Vagina (tissue), 2 donors: Measurements from ENCODE around the gene FUT1.

Source experiments
- POLR2A ChIP-seq, 2 donors: fragments of 450-650 bp; IDR thresholded peaks; one replicate each; pipeline ENCODE4 v1.6.1; 2017; ENCODE audit warnings: antibody characterized with exemption in 2 of 2, mild to moderate bottlenecking in 2 of 2, moderate library complexity in 2 of 2
- POLR2AphosphoS5 ChIP-seq, 2 donors: sonication (generic); formaldehyde crosslinking; IDR thresholded peaks; one replicate each; pipeline ENCODE4 v1.9.0; 2017; ENCODE audit warnings: antibody characterized with exemption in 2 of 2, mild to moderate bottlenecking in 2 of 2, low read depth in 1 of 2; ENCODE audit not compliant: insufficient read depth in 1 of 2
- TF ChIP-seq, protein P1 (sequence below), 3 experiments: fragments of 450-650 bp in 2 of 3; fragments of 200-600 bp in 1 of 3; sonication (generic) in 1 of 3; IDR thresholded peaks; one replicate each; pipeline ENCODE4 v1.5.1; 2017 to 2019; ENCODE audit warnings: antibody characterized with exemption in 3 of 3, mild to moderate bottlenecking in 2 of 3, moderate library complexity in 2 of 3

DNA sequence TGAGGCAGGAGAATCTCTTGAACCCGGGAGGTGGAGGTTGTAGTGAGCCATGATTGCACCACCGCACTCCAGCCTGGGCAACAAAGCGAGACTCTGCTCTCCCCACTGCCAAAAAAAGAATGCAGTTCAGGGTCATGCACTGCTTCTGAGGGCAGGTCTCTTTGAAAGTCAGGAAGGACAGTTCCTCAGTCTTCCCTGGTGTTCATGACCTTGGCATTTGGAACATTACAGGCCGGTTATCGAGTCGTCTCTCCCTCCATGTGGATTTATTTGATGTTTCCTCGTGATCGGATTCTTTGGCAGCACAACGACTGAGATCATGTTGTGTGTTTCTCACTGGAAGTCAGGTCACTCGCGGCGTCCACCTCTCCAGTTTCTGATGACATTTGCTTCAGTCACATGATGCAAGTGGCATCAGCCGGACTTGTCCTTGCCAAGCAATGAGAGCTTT lies 20.1 kb upstream of the FUT1 start:
- TF ChIP-seq, protein P1, sequence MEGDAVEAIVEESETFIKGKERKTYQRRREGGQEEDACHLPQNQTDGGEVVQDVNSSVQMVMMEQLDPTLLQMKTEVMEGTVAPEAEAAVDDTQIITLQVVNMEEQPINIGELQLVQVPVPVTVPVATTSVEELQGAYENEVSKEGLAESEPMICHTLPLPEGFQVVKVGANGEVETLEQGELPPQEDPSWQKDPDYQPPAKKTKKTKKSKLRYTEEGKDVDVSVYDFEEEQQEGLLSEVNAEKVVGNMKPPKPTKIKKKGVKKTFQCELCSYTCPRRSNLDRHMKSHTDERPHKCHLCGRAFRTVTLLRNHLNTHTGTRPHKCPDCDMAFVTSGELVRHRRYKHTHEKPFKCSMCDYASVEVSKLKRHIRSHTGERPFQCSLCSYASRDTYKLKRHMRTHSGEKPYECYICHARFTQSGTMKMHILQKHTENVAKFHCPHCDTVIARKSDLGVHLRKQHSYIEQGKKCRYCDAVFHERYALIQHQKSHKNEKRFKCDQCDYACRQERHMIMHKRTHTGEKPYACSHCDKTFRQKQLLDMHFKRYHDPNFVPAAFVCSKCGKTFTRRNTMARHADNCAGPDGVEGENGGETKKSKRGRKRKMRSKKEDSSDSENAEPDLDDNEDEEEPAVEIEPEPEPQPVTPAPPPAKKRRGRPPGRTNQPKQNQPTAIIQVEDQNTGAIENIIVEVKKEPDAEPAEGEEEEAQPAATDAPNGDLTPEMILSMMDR (IDR thresholded peaks at IDR 0.05), result no peak
- TF ChIP-seq POLR2A (IDR thresholded peaks at IDR 0.05), result no peak
- no peak for TF ChIP-seq POLR2AphosphoS5 (IDR thresholded peaks at IDR 0.05; ENCODE audit: insufficient read depth in 1 of 2, low read depth in 1 of 2)
